H9 (cell line): ENCODE data around the gene CHTOP. TPM values are rescaled to one million over a fixed set of nuclear protein-coding genes. Genes with fewer than 3 reads are reported as not detected.

Source experiments
- DNase-seq: peaks from one replicate; pipeline ENCODE4 v3.0.0-alpha.2; 2017
- H2AFZ ChIP-seq: one replicate; pipeline ENCODE4 v1.6.1; 2013; ENCODE audit warnings: mild to moderate bottlenecking, low read length, control low read depth, moderate library complexity
- H2AK5ac ChIP-seq: 2 replicates; pipeline ENCODE4 v1.6.1; 2013; ENCODE audit warnings: low read length, control low read depth, mixed read lengths; ENCODE audit not compliant: insufficient read length
- H2BK120ac ChIP-seq: one replicate; pipeline ENCODE4 v1.6.1; 2013; ENCODE audit warnings: low read depth, mild to moderate bottlenecking, low read length, control low read depth, inconsistent platforms; ENCODE audit not compliant: poor library complexity, severe bottlenecking
- H2BK12ac ChIP-seq: 2 replicates; pipeline ENCODE4 v1.6.1; 2013; ENCODE audit warnings: low read length, control low read depth, mixed read lengths, low read depth; ENCODE audit not compliant: insufficient read length
- H2BK15ac ChIP-seq: 2 replicates; pipeline ENCODE4 v1.6.1; 2013; ENCODE audit warnings: low read depth, low read length, control low read depth
- H2BK20ac ChIP-seq: one replicate; pipeline ENCODE4 v1.6.1; 2013; ENCODE audit warnings: low read depth, mild to moderate bottlenecking, low read length, control low read depth, inconsistent platforms; ENCODE audit not compliant: poor library complexity, severe bottlenecking
- H2BK5ac ChIP-seq: 2 replicates; pipeline ENCODE4 v1.6.1; 2013; ENCODE audit warnings: low read length, control low read depth, mixed read lengths; ENCODE audit not compliant: insufficient read length
- H3K14ac ChIP-seq: 2 replicates; pipeline ENCODE4 v1.6.1; 2013; ENCODE audit warnings: low read length, control low read depth; ENCODE audit not compliant: insufficient read depth
- H3K18ac ChIP-seq: 2 replicates; pipeline ENCODE4 v1.6.1; 2013; ENCODE audit warnings: low read depth, mild to moderate bottlenecking, mixed read lengths, low read length, control low read depth; ENCODE audit not compliant: insufficient read length
- H3K23ac ChIP-seq: 2 replicates; pipeline ENCODE4 v1.6.1; 2013; ENCODE audit warnings: low read length, control low read depth, mixed read lengths, low read depth; ENCODE audit not compliant: insufficient read length
- H3K23me2 ChIP-seq: 2 replicates; pipeline ENCODE4 v1.6.1; 2013; ENCODE audit warnings: low read depth, mild to moderate bottlenecking, mixed read lengths, low read length, control low read depth; ENCODE audit not compliant: insufficient read length, poor library complexity, severe bottlenecking
- H3K27ac ChIP-seq: 2 replicates; pipeline ENCODE4 v1.5.1; 2013; ENCODE audit warnings: low read length, control low read depth, mixed read lengths, low read depth; ENCODE audit not compliant: insufficient read length
- H3K27me3 ChIP-seq: 2 replicates; pipeline ENCODE4 v1.6.1; 2013; ENCODE audit warnings: low read length, control low read depth, inconsistent platforms; ENCODE audit not compliant: insufficient read depth
- H3K4ac ChIP-seq: 2 replicates; pipeline ENCODE4 v1.6.1; 2013; ENCODE audit warnings: low read depth, mild to moderate bottlenecking, control low read depth, inconsistent platforms, low read length, moderate library complexity
- H3K4me1 ChIP-seq: 2 replicates; pipeline ENCODE4 v1.6.1; 2013; ENCODE audit warnings: low read length, control low read depth, inconsistent platforms; ENCODE audit not compliant: insufficient read depth
- H3K4me2 ChIP-seq: 2 replicates; pipeline ENCODE4 v1.6.1; 2013; ENCODE audit warnings: low read length, control low read depth, mixed read lengths; ENCODE audit not compliant: insufficient read length, insufficient read depth
- H3K56ac ChIP-seq: 2 replicates; pipeline ENCODE4 v1.6.1; 2013; ENCODE audit warnings: low read depth, mild to moderate bottlenecking, mixed read lengths, low read length, control low read depth; ENCODE audit not compliant: insufficient read length
- H3K79me1 ChIP-seq: 2 replicates; pipeline ENCODE4 v1.6.1; 2013; ENCODE audit warnings: low read depth, mild to moderate bottlenecking, moderate library complexity, low read length, control low read depth, inconsistent platforms; ENCODE audit not compliant: insufficient read depth, poor library complexity, severe bottlenecking
- H3K79me2 ChIP-seq: 2 replicates; pipeline ENCODE4 v1.6.1; 2013; ENCODE audit warnings: low read length, control low read depth, inconsistent platforms; ENCODE audit not compliant: insufficient read depth
- H3K9ac ChIP-seq: 2 replicates; pipeline ENCODE4 v1.6.1; 2013; ENCODE audit warnings: low read length, control low read depth, mixed read lengths; ENCODE audit not compliant: insufficient read length; ENCODE audit errors: extremely low read depth
- H3K9me3 ChIP-seq: one replicate; pipeline ENCODE4 v1.6.1; 2013; ENCODE audit warnings: low read depth, low read length, inconsistent platforms; ENCODE audit not compliant: control insufficient read depth
- H3T11ph ChIP-seq: one replicate; pipeline ENCODE4 v1.6.1; 2013; ENCODE audit warnings: mild to moderate bottlenecking, low read length, control low read depth, inconsistent platforms
- H4K20me1 ChIP-seq: one replicate; pipeline ENCODE4 v1.6.1; 2013; ENCODE audit not compliant: control insufficient read depth, insufficient read length, insufficient read depth
- H4K5ac ChIP-seq: 2 replicates; pipeline ENCODE4 v1.6.1; 2013; ENCODE audit warnings: low read depth, mild to moderate bottlenecking, mixed read lengths, low read length, control low read depth; ENCODE audit not compliant: insufficient read length
- H4K8ac ChIP-seq: replicated peaks from 2 replicates; pipeline ENCODE4 v1.6.1; 2013; ENCODE audit warnings: low read length, control low read depth, mixed read lengths, low read depth; ENCODE audit not compliant: insufficient read length
- H4K91ac ChIP-seq: 2 replicates; pipeline ENCODE4 v1.6.1; 2013; ENCODE audit warnings: low read depth, mild to moderate bottlenecking, moderate library complexity, mixed read lengths, low read length, control low read depth; ENCODE audit not compliant: insufficient read length
- H3K27ac Mint-ChIP-seq, 3 experiments: 2 replicates in 2 of 3; 3 replicates in 1 of 3; pipeline ENCODE4 v1.8.0; 2020 to 2021; ENCODE audit warnings: mixed read lengths in 3 of 3, mild to moderate bottlenecking in 1 of 3, moderate library complexity in 1 of 3
- H3K27me3 Mint-ChIP-seq: 2 replicates; pipeline ENCODE4 v1.8.0; 2021; ENCODE audit warnings: low read depth, mild to moderate bottlenecking, moderate library complexity, mixed read lengths
- H3K36me3 Mint-ChIP-seq, 3 experiments: 2 replicates in 2 of 3; 3 replicates in 1 of 3; pipeline ENCODE4 v1.8.0; 2020 to 2021; ENCODE audit warnings: low read depth in 3 of 3, mixed read lengths in 3 of 3; ENCODE audit not compliant: insufficient read depth in 1 of 3
- H3K4me1 Mint-ChIP-seq, 2 experiments: 2 replicates each; pipeline ENCODE4 v1.8.0; 2020; ENCODE audit warnings: mixed read lengths in 2 of 2
- H3K4me3 Mint-ChIP-seq, 2 experiments: 2 replicates in 1 of 2; 3 replicates in 1 of 2; pipeline ENCODE4 v1.8.0; 2020 to 2021; ENCODE audit warnings: mild to moderate bottlenecking in 2 of 2, mixed read lengths in 2 of 2, moderate library complexity in 1 of 2
- H3K9me3 Mint-ChIP-seq, 2 experiments: 2 replicates in 1 of 2; 3 replicates in 1 of 2; pipeline ENCODE4 v1.8.0; 2020; ENCODE audit warnings: mild to moderate bottlenecking in 2 of 2, mixed read lengths in 2 of 2, moderate library complexity in 1 of 2
- WGBS: extraction: QIAGEN DNeasy Blood & Tissue Kit; methylation state at CpG from one replicate; pipeline ENCODE4 v1.1.7; 2013; ENCODE audit warnings: missing lambda C conversion rate, low lambda C conversion rate, mixed read lengths; ENCODE audit not compliant: insufficient read length; ENCODE audit errors: extremely low coverage; 5-methylcytosine and 5-hydroxymethylcytosine counted together
- total RNA-seq: library from RNA; stranded (reverse); gene quantifications from 2 replicates; pipeline ENCODE4 v1.2.1, GENCODE V29; 2021
- TF ChIP-seq, protein P1 (sequence below): fragments of 200-600 bp; sonication (generic); conservative IDR thresholded peaks from 3 replicates; pipeline ENCODE4 v1.8.0; 2021; ENCODE audit warnings: antibody characterized with exemption, mild to moderate bottlenecking

CHTOP gene
- total RNA-seq, 1 experiment from 2014 or later: 126 TPM

DNA sequence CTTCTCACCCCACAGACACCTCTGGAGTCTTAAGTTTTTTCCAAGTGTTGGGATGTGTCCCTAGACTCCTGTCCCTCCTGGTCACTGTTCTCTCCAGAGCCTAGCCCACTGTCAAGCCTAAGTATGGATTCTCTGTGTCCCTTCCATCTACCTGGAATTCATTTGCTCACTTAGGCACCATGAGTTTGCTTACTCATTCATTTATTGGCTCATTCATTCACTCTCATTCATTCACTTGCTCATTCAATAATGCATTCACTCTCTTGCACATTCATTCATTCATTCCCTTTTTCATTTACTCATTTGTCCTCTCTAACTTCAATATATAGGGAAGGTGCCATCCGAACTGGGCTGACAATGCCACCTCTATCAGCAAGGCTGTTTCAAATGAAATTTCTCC, 22.5 kb upstream of the CHTOP start:
- TF ChIP-seq, protein P1, sequence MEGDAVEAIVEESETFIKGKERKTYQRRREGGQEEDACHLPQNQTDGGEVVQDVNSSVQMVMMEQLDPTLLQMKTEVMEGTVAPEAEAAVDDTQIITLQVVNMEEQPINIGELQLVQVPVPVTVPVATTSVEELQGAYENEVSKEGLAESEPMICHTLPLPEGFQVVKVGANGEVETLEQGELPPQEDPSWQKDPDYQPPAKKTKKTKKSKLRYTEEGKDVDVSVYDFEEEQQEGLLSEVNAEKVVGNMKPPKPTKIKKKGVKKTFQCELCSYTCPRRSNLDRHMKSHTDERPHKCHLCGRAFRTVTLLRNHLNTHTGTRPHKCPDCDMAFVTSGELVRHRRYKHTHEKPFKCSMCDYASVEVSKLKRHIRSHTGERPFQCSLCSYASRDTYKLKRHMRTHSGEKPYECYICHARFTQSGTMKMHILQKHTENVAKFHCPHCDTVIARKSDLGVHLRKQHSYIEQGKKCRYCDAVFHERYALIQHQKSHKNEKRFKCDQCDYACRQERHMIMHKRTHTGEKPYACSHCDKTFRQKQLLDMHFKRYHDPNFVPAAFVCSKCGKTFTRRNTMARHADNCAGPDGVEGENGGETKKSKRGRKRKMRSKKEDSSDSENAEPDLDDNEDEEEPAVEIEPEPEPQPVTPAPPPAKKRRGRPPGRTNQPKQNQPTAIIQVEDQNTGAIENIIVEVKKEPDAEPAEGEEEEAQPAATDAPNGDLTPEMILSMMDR: no peak
- H3K4me2 ChIP-seq: no peak overlapping the region

More for the DNA sequence above, 22.5 kb upstream of the CHTOP start:
- no CpG with 5 or more reads among the region's 1 CpG for WGBS
- Histone ChIP-seq H3K79me1 (no peaks in the 10 kb centered on the region), H2BK120ac (no peak overlapping the region), H2BK20ac (no peak overlapping the region), H3T11ph (no peak overlapping the region), H3K18ac (no peak overlapping the region), H2BK15ac (no peak overlapping the region), H4K20me1 (no peaks in the 10 kb centered on the region), H3K14ac (no peak overlapping the region), H4K5ac (no peak overlapping the region), H4K91ac (no peak overlapping the region), H2AFZ (no peak overlapping the region), H3K27me3 (no peaks in the 10 kb centered on the region), H3K23ac (no peak overlapping the region), H3K56ac (no peak overlapping the region), H3K4me1 (peaks cover 9% of the 10 kb centered on the region; the same call in 1 of the 2 replicates), H3K9ac (no peak overlapping the region), H3K27ac (no peak overlapping the region), H4K8ac (no peak overlapping the region), H2BK5ac (no peak overlapping the region), H3K23me2 (peaks cover 3% of the 10 kb centered on the region), H2AK5ac (no peak overlapping the region), H3K4ac (no peak overlapping the region), H2BK12ac (no peak overlapping the region), H3K9me3 (no peaks in the 10 kb centered on the region), H3K79me2 (no peaks in the 10 kb centered on the region)
- H3K4me3 Mint-ChIP-seq: no peak overlapping the region; a peak in 1 of 5 replicates
- H3K4me1 Mint-ChIP-seq: peaks cover 42 to 64% of the 10 kb centered on the region in 2 experiments
- no peak overlapping the region for H3K27ac Mint-ChIP-seq
- H3K27me3 Mint-ChIP-seq: peaks cover 2% of the 10 kb centered on the region
- H3K36me3 Mint-ChIP-seq: peaks cover 0 to 3% (median 0%) of the 10 kb centered on the region in 3 experiments; a peak in 1 of 7 replicates
- no peak for DNase-seq
- H3K9me3 Mint-ChIP-seq: no peaks in the 10 kb centered on the region
